IMR-90 (cell line): ENCODE results near the gene SOS1. TPM values are rescaled to one million over a fixed set of nuclear protein-coding genes. Genes with fewer than 3 reads are reported as not detected.

Experiments used
- ATAC-seq: fragments of 200-7000 bp; cut with Tn5 transposase; 2 replicates; pipeline ENCODE4 v1.9.1; 2020; ENCODE audit warnings: low read depth, mild to moderate bottlenecking, moderate library complexity
- BruUV-seq: library from RNA; stranded (reverse); fragments of 400-500 nt; replicated peaks from 2 replicates; lab custom pipeline; 2021; lab: Mats Ljungman, UMichigan
- CTCF ChIA-PET: fragments of 300-600 bp; formaldehyde crosslinking; extraction: SDS; loops from one replicate; lab custom pipeline; 2021; ENCODE audit warnings: antibody characterized with exemption; lab: Yijun Ruan, JAX
- POLR2A ChIA-PET: fragments of 300-600 bp; sonication (Branson Sonifier 250); formaldehyde crosslinking; loops from one replicate; lab custom pipeline; 2022; ENCODE audit warnings: antibody characterized with exemption; ENCODE audit not compliant: unreplicated experiment; lab: Charles Lee
- DNase-seq: peaks from one replicate; pipeline ENCODE4 v3.0.0; 2013
- H2AFZ ChIP-seq: replicated peaks from 2 replicates; pipeline ENCODE3; 2013; ENCODE audit warnings: low read length, mild to moderate bottlenecking; ENCODE audit not compliant: poor library complexity
- H2AK5ac ChIP-seq: 2 replicates; pipeline ENCODE4 v1.6.1; 2013; ENCODE audit warnings: low read depth, low read length, inconsistent platforms
- H2AK9ac ChIP-seq: replicated peaks from 2 replicates; pipeline ENCODE3; 2013; ENCODE audit warnings: mild to moderate bottlenecking, low read depth, low read length, moderate library complexity; ENCODE audit not compliant: poor library complexity
- H2BK120ac ChIP-seq: 2 replicates; pipeline ENCODE4 v1.6.1; 2013; ENCODE audit warnings: low read depth, low read length, inconsistent platforms
- H2BK15ac ChIP-seq: 3 replicates; pipeline ENCODE4 v1.6.1; 2013; ENCODE audit warnings: low read depth, low read length, inconsistent platforms
- H2BK20ac ChIP-seq: 2 replicates; pipeline ENCODE4 v1.6.1; 2013; ENCODE audit warnings: low read depth, mild to moderate bottlenecking, inconsistent platforms, low read length, moderate library complexity
- H2BK5ac ChIP-seq: 2 replicates; pipeline ENCODE4 v1.6.1; 2013; ENCODE audit warnings: mild to moderate bottlenecking, low read depth, low read length, inconsistent platforms; ENCODE audit not compliant: poor library complexity, severe bottlenecking
- H3K14ac ChIP-seq: replicated peaks from 2 replicates; pipeline ENCODE4 v1.6.1; 2013; ENCODE audit warnings: low read depth, low read length, inconsistent platforms
- H3K18ac ChIP-seq: 2 replicates; pipeline ENCODE4 v1.6.1; 2013; ENCODE audit warnings: low read depth, low read length, control low read depth
- H3K23ac ChIP-seq: 2 replicates; pipeline ENCODE4 v1.6.1; 2013; ENCODE audit warnings: low read depth, low read length, inconsistent platforms
- H3K27ac ChIP-seq: 2 replicates; pipeline ENCODE4 v1.5.1; 2013; ENCODE audit warnings: mild to moderate bottlenecking, control low read depth, low read length; ENCODE audit not compliant: insufficient read depth
- H3K27me3 ChIP-seq: 2 replicates; pipeline ENCODE4 v1.6.1; 2013; ENCODE audit warnings: low read length; ENCODE audit not compliant: control insufficient read depth, insufficient read depth
- H3K36me3 ChIP-seq: 2 replicates; pipeline ENCODE4 v1.6.1; 2013; ENCODE audit warnings: low read length, mixed read lengths; ENCODE audit not compliant: control insufficient read depth, insufficient read depth
- H3K4ac ChIP-seq: 2 replicates; pipeline ENCODE4 v1.6.1; 2013; ENCODE audit warnings: low read depth, low read length, inconsistent platforms
- H3K4me1 ChIP-seq: 2 replicates; pipeline ENCODE4 v1.6.1; 2013; ENCODE audit warnings: low read length, mixed read lengths; ENCODE audit not compliant: control insufficient read depth, insufficient read depth
- H3K4me2 ChIP-seq: 2 replicates; pipeline ENCODE4 v1.6.1; 2013; ENCODE audit warnings: low read depth, mild to moderate bottlenecking, control low read depth, low read length, moderate library complexity
- H3K4me3 ChIP-seq: 2 replicates; pipeline ENCODE4 v1.5.1; 2013; ENCODE audit warnings: low read depth, mild to moderate bottlenecking, control low read depth, low read length, moderate library complexity; ENCODE audit not compliant: insufficient read depth
- H3K56ac ChIP-seq: 2 replicates; pipeline ENCODE4 v1.6.1; 2013; ENCODE audit warnings: low read length, inconsistent platforms; ENCODE audit not compliant: insufficient read depth; ENCODE audit errors: extremely low read depth
- H3K79me1 ChIP-seq, 2 experiments: 2 replicates each; pipeline ENCODE4 v1.6.1; 2013; ENCODE audit warnings: low read length in 2 of 2, inconsistent platforms in 1 of 2, low read depth in 1 of 2
- H3K9ac ChIP-seq: 2 replicates; pipeline ENCODE4 v1.6.1; 2013; ENCODE audit warnings: low read depth, low read length, control low read depth
- H3K9me1 ChIP-seq: 2 replicates; pipeline ENCODE4 v1.6.1; 2013; ENCODE audit warnings: low read length, inconsistent platforms; ENCODE audit not compliant: insufficient read depth
- H3K9me3 ChIP-seq: 2 replicates; pipeline ENCODE4 v1.6.1; 2013; ENCODE audit warnings: low read length; ENCODE audit not compliant: control insufficient read depth, insufficient read depth
- H4K20me1 ChIP-seq: 2 replicates; pipeline ENCODE4 v1.6.1; 2013; ENCODE audit warnings: low read length, inconsistent platforms; ENCODE audit not compliant: insufficient read depth
- H4K5ac ChIP-seq: 2 replicates; pipeline ENCODE4 v1.6.1; 2013; ENCODE audit warnings: mild to moderate bottlenecking, low read depth, low read length, control low read depth
- H4K8ac ChIP-seq, 2 experiments: 2 replicates each; pipeline ENCODE4 v1.6.1; 2013; ENCODE audit warnings: low read depth in 2 of 2, low read length in 2 of 2, control low read depth in 1 of 2, inconsistent platforms in 1 of 2
- H4K91ac ChIP-seq: 2 replicates; pipeline ENCODE4 v1.6.1; 2013; ENCODE audit warnings: low read depth, low read length, inconsistent platforms; ENCODE audit not compliant: insufficient read depth
- MAFK ChIP-seq: IDR thresholded peaks from 2 replicates; pipeline ENCODE4 v1.6.1; 2012; ENCODE audit warnings: low read depth, low read length, improper control_type of control experiment
- MXI1 ChIP-seq: IDR thresholded peaks from 2 replicates; pipeline ENCODE4 v1.6.1; 2012; ENCODE audit warnings: low read depth, mild to moderate bottlenecking, low read length, moderate library complexity, borderline replicate concordance
- WGBS, 2 experiments: methylation state at CpG; one replicate each; pipeline versions ENCODE4 v1.1.5 to v1.1.7; 2013; ENCODE audit warnings: missing lambda C conversion rate in 2 of 2; ENCODE audit not compliant: insufficient read length in 1 of 2; ENCODE audit errors: extremely low coverage in 2 of 2; 5-methylcytosine and 5-hydroxymethylcytosine counted together
- dilution Hi-C: fragments of 300-500 bp; cut with HindIII; formaldehyde crosslinking; loops from one replicate; pipeline ENCODE4 v1.14.3; 2018; ENCODE audit warnings: low sequenced_read_pairs; ENCODE audit not compliant: unreplicated experiment
- in situ Hi-C: fragments of 300-500 bp; cut with MboI; formaldehyde crosslinking; loops from 3 replicates; pipeline ENCODE4 v1.14.3; 2019; ENCODE audit warnings: low sequenced_read_pairs, inconsistent platforms, mixed read lengths
- intact Hi-C: fragments of 100-400 bp; cut with micrococcal nuclease; formaldehyde crosslinking; loops from 2 replicates; pipeline ENCODE4 v1.10.0; 2022
- polyA plus RNA-seq, 3 experiments: library from polyadenylated mRNA; depleted of rRNA; stranded (reverse); fragments of >200 nt; gene quantifications; 2 replicates each; pipeline ENCODE4 v1.2.3, GENCODE V29; 2012; ENCODE audit warnings: low replicate concordance in 1 of 3
- total RNA-seq: library from RNA; depleted of rRNA; stranded (reverse); fragments of >200 nt; gene quantifications from 2 replicates; pipeline ENCODE4 v1.2.3, GENCODE V29; 2012

Gene SOS1
- total and polyA plus RNA-seq, 2 of the 4 experiments (the other 2 are of a cell fraction), result 8.2 to 11.2 TPM

- dilution Hi-C loops (no loop called here), intact Hi-C loops (no loop called here), in situ Hi-C loops (no loop called here)
- Histone ChIP-seq H3K14ac (no peak overlapping the region), H3K4me2 (peak overlapping the region; percentile 15), H3K4me1 (peaks cover 3% of the 10 kb centered on the region), H3K27me3 (no peaks in the 10 kb centered on the region), H3K9ac (no peak overlapping the region), H2AK9ac (no peak overlapping the region), H4K20me1 (no peaks in the 10 kb centered on the region), H2AFZ (peak overlapping the region; percentile 36), H3K56ac (no peak overlapping the region), H4K5ac (no peak overlapping the region), H2AK5ac (no peak overlapping the region), H3K4ac (no peak overlapping the region), H2BK5ac (no peak overlapping the region), H4K91ac (no peak overlapping the region), H3K79me1 (peaks cover 5 to 14% of the 10 kb centered on the region in 2 experiments; a peak in 3 of 4 replicates), H3K9me3 (no peaks in the 10 kb centered on the region), H3K27ac (no peak overlapping the region), H2BK15ac (no peak overlapping the region), H4K8ac (peak overlapping the region in 1 of 2 experiments; percentile 57; a peak in 2 of 4 replicates), H3K23ac (0 out of 2 replicates have a peak overlapping the region, but pooled peaks have one; percentile 11), H3K18ac (no peak overlapping the region), H3K9me1 (peaks cover 6% of the 10 kb centered on the region), H2BK20ac (no peak overlapping the region), H3K36me3 (no peaks in the 10 kb centered on the region), H2BK120ac (no peak overlapping the region), H3K4me3 (no peak overlapping the region)
- ATAC-seq, result no peak
- WGBS, 2 experiments, result no CpG with 5 or more reads among the region's 1 CpG
- TF ChIP-seq MAFK (peak; percentile 37), MXI1 (no peak)
- CTCF ChIA-PET, result no interaction called here
- POLR2A ChIA-PET, result interaction anchor here (0.6 kb wide), 1 partner anchor 65 kb away, joined by 8 read pairs; no protein-coding TSS in a partner anchor
- peak; percentile 37 for DNase-seq
- no TSS peak for BruUV-seq
Measured at GRCh38 chr2:39127973-39128372, 7.1 kb upstream of the SOS1 start.
